SK-N-SH (cell line): ENCODE data around the gene LPIN1. TPM values are rescaled to one million over a fixed set of nuclear protein-coding genes. Genes with fewer than 3 reads are reported as not detected.

Experiments used
- CTCF ChIA-PET: fragments of 300-600, 350-600 bp; formaldehyde crosslinking; extraction: SDS; loops from one replicate; lab custom pipeline; 2021; lab: Yijun Ruan, JAX
- POLR2A ChIA-PET: fragments of 350-600 bp; sonication (Branson Sonifier 250); formaldehyde crosslinking; extraction: SDS; loops from one replicate; lab custom pipeline; 2020; ENCODE audit warnings: antibody characterized with exemption, inconsistent platforms; lab: Yijun Ruan, JAX
- DNase-seq: peaks from one replicate; pipeline ENCODE4 v3.0.0; 2012
- H2AFZ ChIP-seq: fragments of 200-600 bp; sonication (generic); 2 replicates; pipeline ENCODE4 v1.8.1; 2016; ENCODE audit warnings: antibody characterized with exemption, mild to moderate bottlenecking, low read depth
- H3F3A ChIP-seq: fragments of 200-600 bp; sonication (generic); replicated peaks from 2 replicates; pipeline ENCODE3; 2016; ENCODE audit warnings: antibody characterized with exemption, mild to moderate bottlenecking; ENCODE audit not compliant: insufficient read depth
- H3K27ac ChIP-seq, 2 experiments: fragments of 200-500 bp in 1 of 2; fragments of 200-600 bp in 1 of 2; sonication (Bioruptor generic) in 1 of 2; sonication (generic), shearing (Covaris generic) in 1 of 2; 2 replicates each; pipeline versions ENCODE4 v1.5.1 to v1.6.1; 2014 to 2016; ENCODE audit warnings: low read depth in 2 of 2, inconsistent platforms in 1 of 2, low read length in 1 of 2, mild to moderate bottlenecking in 1 of 2, mixed read lengths in 1 of 2
- H3K27me3 ChIP-seq: fragments of 200-600 bp; sonication (generic), shearing (Covaris generic); 2 replicates; pipeline ENCODE4 v1.6.1; 2016; ENCODE audit warnings: mixed run types; ENCODE audit not compliant: insufficient read depth
- H3K36me3 ChIP-seq, 2 experiments: fragments of 200-500 bp in 1 of 2; fragments of 200-600 bp in 1 of 2; sonication (Bioruptor generic) in 1 of 2; sonication (generic) in 1 of 2; replicated peaks in 1 of 2; 2 replicates each; pipeline versions ENCODE3 to v1.5.1; 2014 to 2016; ENCODE audit warnings: low read length in 1 of 2, mild to moderate bottlenecking in 1 of 2; ENCODE audit not compliant: insufficient read depth in 2 of 2, control insufficient read depth in 1 of 2
- H3K4me1 ChIP-seq, 2 experiments: fragments of 200-500 bp in 1 of 2; fragments of 200-600 bp in 1 of 2; sonication (Bioruptor generic) in 1 of 2; sonication (generic), shearing (Covaris generic) in 1 of 2; 2 replicates each; pipeline versions ENCODE4 v1.5.1 to v1.6.1; 2014 to 2016; ENCODE audit warnings: low read depth in 1 of 2, low read length in 1 of 2, mixed run types in 1 of 2; ENCODE audit not compliant: insufficient read depth in 2 of 2, control insufficient read depth in 1 of 2
- H3K4me2 ChIP-seq: fragments of 200-600 bp; sonication (generic), shearing (Covaris generic); 2 replicates; pipeline ENCODE4 v1.6.1; 2017; ENCODE audit warnings: mixed run types
- H3K4me3 ChIP-seq, 2 experiments: fragments of 200-500 bp in 1 of 2; fragments of 200-600 bp in 1 of 2; sonication (Bioruptor generic) in 1 of 2; sonication (generic), shearing (Covaris generic) in 1 of 2; 2 replicates each; pipeline versions ENCODE4 v1.5.1 to v1.8.1; 2014 to 2016; ENCODE audit warnings: low read depth in 2 of 2, inconsistent platforms in 1 of 2, low read length in 1 of 2, mild to moderate bottlenecking in 1 of 2, mixed read lengths in 1 of 2, moderate library complexity in 1 of 2
- H3K79me2 ChIP-seq: fragments of 200-600 bp; sonication (generic); 2 replicates; pipeline ENCODE4 v1.8.1; 2017; ENCODE audit warnings: mild to moderate bottlenecking; ENCODE audit not compliant: insufficient read depth
- H3K9ac ChIP-seq: fragments of 200-600 bp; sonication (generic); 2 replicates; pipeline ENCODE4 v1.6.1; 2017; ENCODE audit warnings: mixed run types
- H3K9me2 ChIP-seq: fragments of 200-600 bp; sonication (generic); 2 replicates; pipeline ENCODE4 v1.6.1; 2017; ENCODE audit warnings: mixed run types
- H3K9me3 ChIP-seq: fragments of 200-600 bp; sonication (generic); 2 replicates; pipeline ENCODE4 v1.6.1; 2017; ENCODE audit warnings: mixed run types, mild to moderate bottlenecking, moderate library complexity
- H4K20me1 ChIP-seq: fragments of 200-600 bp; sonication (generic); 2 replicates; pipeline ENCODE4 v1.6.1; 2017; ENCODE audit warnings: mild to moderate bottlenecking, mixed run types; ENCODE audit not compliant: insufficient read depth
- CHD2 ChIP-seq: fragments of 150-350 bp; IDR thresholded peaks from 2 replicates; pipeline ENCODE4 v1.6.1; 2018; ENCODE audit warnings: low read length; ENCODE audit not compliant: partially characterized antibody
- EZH2phosphoT487 ChIP-seq: fragments of 200-600 bp; sonication (generic); IDR thresholded peaks from 2 replicates; pipeline ENCODE4 v1.6.1; 2017; ENCODE audit warnings: low read depth, mixed run types, mild to moderate bottlenecking, antibody characterized with exemption, moderate library complexity, borderline replicate concordance
- FOSL2 ChIP-seq: IDR thresholded peaks from 2 replicates; pipeline ENCODE4 v1.4.0; 2012; ENCODE audit warnings: low read depth, mild to moderate bottlenecking, moderate library complexity, borderline replicate concordance
- FOXM1 ChIP-seq: IDR thresholded peaks from 2 replicates; pipeline ENCODE4 v1.4.0; 2012; ENCODE audit warnings: low read depth, mild to moderate bottlenecking
- GATA2 ChIP-seq: sonication (generic); formaldehyde crosslinking; IDR thresholded peaks from 2 replicates; pipeline ENCODE4 v1.5.0; 2020; ENCODE audit warnings: mild to moderate bottlenecking, missing genetic modification reagents
- JUND ChIP-seq: IDR thresholded peaks from 2 replicates; pipeline ENCODE4 v1.4.0; 2012
- MEF2A ChIP-seq: IDR thresholded peaks from 2 replicates; pipeline ENCODE4 v1.4.0; 2012; ENCODE audit warnings: low read depth, borderline replicate concordance
- MXI1 ChIP-seq: IDR thresholded peaks from 2 replicates; pipeline ENCODE4 v1.6.1; 2012; ENCODE audit warnings: mild to moderate bottlenecking, low read depth, low read length, improper control_type of control experiment
- POLR2AphosphoS5 ChIP-seq: IDR thresholded peaks from 2 replicates; pipeline ENCODE4 v1.6.1; 2012; ENCODE audit warnings: low read depth, low read length
- RFX5 ChIP-seq: IDR thresholded peaks from 2 replicates; pipeline ENCODE4 v1.6.1; 2012; ENCODE audit warnings: mild to moderate bottlenecking, improper control_type of control experiment, low read length
- TAF1 ChIP-seq: IDR thresholded peaks from 2 replicates; pipeline ENCODE4 v1.6.1; 2012; ENCODE audit warnings: low read depth, mild to moderate bottlenecking, low read length, moderate library complexity, borderline replicate concordance
- TCF12 ChIP-seq: IDR thresholded peaks from 2 replicates; pipeline ENCODE4 v1.4.0; 2012
- TEAD4 ChIP-seq: IDR thresholded peaks from 2 replicates; pipeline ENCODE4 v1.4.0; 2012; ENCODE audit warnings: mild to moderate bottlenecking, borderline replicate concordance; ENCODE audit not compliant: insufficient read depth
- YY1 ChIP-seq: IDR thresholded peaks from 2 replicates; pipeline ENCODE4 v1.4.0; 2012; ENCODE audit warnings: low read depth, mild to moderate bottlenecking
- WGBS: methylation state at CpG from one replicate; pipeline ENCODE4 v1.1.6; 2017; ENCODE audit warnings: low lambda C conversion rate; 5-methylcytosine and 5-hydroxymethylcytosine counted together
- polyA plus RNA-seq, 3 experiments: library from polyadenylated mRNA; depleted of rRNA; stranded (reverse); fragments of >200 nt; gene quantifications; 2 replicates each; pipeline ENCODE4 v1.2.3, GENCODE V29; 2012
- TF ChIP-seq, protein P1 (sequence below): fragments of 200-600 bp; sonication (generic); IDR thresholded peaks from 2 replicates; pipeline ENCODE4 v1.6.1; 2017; ENCODE audit warnings: antibody characterized with exemption, mild to moderate bottlenecking, moderate library complexity
- TF ChIP-seq, protein P2 (sequence below): IDR thresholded peaks from 2 replicates; pipeline ENCODE4 v1.4.0; 2012; ENCODE audit warnings: low read depth, borderline replicate concordance
- TF ChIP-seq, protein P3 (sequence below): IDR thresholded peaks from 2 replicates; pipeline ENCODE4; 2012
- TF ChIP-seq, protein P4 (sequence below): IDR thresholded peaks from 2 replicates; pipeline ENCODE4 v1.6.1; 2012; ENCODE audit warnings: mild to moderate bottlenecking, low read depth, low read length, moderate library complexity

Gene LPIN1
- polyA plus RNA-seq, 1 of the 3 experiments (the other 2 are of a cell fraction): 22.1 TPM

DNA sequence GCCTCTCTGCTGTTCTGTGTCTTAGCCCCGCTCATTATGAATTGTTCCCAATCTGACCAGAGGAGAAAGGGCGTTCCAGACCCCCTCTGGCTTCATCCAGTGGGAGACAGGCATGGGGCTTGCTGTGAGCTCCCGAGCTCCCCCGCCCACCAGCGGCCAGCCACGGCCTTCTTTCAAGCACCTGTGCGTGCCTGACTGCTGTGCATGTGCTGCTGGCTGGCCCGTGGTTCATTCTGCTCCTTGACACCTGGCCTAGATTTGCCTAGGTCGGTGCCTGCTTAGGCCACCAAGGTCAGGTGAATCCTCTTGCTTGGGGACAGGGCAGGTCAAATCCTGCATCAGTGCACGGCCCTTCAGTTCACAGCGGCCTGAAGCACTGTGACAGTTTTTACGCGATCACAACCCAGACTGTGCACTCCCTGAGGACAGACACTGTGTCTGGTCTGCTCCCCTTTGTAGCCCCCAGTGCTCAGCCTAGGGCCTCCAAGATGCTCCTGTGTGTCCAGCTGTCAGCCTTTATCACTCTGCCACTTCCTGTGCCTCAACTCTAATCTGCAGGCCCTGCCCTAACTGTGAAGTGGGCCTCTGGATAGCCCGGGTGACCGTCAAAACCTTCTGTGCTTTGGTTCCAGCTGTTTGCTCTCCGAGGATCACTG is 3.6 kb upstream of the LPIN1 start:
- no peaks in the 10 kb centered on the region for H3F3A ChIP-seq
- no peaks in the 10 kb centered on the region for H3K9me2 ChIP-seq
- 92% methylated on average over 16 of the region's 16 CpGs for whole genome bisulfite sequencing
- no peak overlapping the region for H3K4me3 ChIP-seq
- ChIA-PET POLR2A (interaction anchor here (1.0 to 1.3 kb wide), 2 partner anchors 10 to 50 kb away, joined by 3 read pairs; no protein-coding TSS in a partner anchor), CTCF (interaction anchor here (1.1 to 32.6 kb wide), 9 partner anchors 9 to 53 kb away, joined by 3 to 873 read pairs (median 31); no protein-coding TSS in a partner anchor)
- no peaks in the 10 kb centered on the region for H3K9me3 ChIP-seq
- peaks cover 3% of the 10 kb centered on the region for H4K20me1 ChIP-seq
- DNase-seq: no peak
- no peak overlapping the region for H3K4me2 ChIP-seq
- no peak overlapping the region for H2AFZ ChIP-seq
- H3K9ac ChIP-seq: no peak overlapping the region
- H3K27ac ChIP-seq: no peak overlapping the region
- peaks cover 10% of the 10 kb centered on the region for H3K79me2 ChIP-seq
- peaks cover 24 to 39% of the 10 kb centered on the region in 2 experiments for H3K4me1 ChIP-seq
- TF ChIP-seq TAF1: no peak
- no peak for TF ChIP-seq EZH2phosphoT487
- no peak for TF ChIP-seq TCF12
- TF ChIP-seq, protein P1, sequence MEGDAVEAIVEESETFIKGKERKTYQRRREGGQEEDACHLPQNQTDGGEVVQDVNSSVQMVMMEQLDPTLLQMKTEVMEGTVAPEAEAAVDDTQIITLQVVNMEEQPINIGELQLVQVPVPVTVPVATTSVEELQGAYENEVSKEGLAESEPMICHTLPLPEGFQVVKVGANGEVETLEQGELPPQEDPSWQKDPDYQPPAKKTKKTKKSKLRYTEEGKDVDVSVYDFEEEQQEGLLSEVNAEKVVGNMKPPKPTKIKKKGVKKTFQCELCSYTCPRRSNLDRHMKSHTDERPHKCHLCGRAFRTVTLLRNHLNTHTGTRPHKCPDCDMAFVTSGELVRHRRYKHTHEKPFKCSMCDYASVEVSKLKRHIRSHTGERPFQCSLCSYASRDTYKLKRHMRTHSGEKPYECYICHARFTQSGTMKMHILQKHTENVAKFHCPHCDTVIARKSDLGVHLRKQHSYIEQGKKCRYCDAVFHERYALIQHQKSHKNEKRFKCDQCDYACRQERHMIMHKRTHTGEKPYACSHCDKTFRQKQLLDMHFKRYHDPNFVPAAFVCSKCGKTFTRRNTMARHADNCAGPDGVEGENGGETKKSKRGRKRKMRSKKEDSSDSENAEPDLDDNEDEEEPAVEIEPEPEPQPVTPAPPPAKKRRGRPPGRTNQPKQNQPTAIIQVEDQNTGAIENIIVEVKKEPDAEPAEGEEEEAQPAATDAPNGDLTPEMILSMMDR: no peak
- TF ChIP-seq, protein P2, sequence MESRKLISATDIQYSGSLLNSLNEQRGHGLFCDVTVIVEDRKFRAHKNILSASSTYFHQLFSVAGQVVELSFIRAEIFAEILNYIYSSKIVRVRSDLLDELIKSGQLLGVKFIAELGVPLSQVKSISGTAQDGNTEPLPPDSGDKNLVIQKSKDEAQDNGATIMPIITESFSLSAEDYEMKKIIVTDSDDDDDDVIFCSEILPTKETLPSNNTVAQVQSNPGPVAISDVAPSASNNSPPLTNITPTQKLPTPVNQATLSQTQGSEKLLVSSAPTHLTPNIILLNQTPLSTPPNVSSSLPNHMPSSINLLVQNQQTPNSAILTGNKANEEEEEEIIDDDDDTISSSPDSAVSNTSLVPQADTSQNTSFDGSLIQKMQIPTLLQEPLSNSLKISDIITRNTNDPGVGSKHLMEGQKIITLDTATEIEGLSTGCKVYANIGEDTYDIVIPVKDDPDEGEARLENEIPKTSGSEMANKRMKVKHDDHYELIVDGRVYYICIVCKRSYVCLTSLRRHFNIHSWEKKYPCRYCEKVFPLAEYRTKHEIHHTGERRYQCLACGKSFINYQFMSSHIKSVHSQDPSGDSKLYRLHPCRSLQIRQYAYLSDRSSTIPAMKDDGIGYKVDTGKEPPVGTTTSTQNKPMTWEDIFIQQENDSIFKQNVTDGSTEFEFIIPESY: no peak
- TF ChIP-seq, protein P3, sequence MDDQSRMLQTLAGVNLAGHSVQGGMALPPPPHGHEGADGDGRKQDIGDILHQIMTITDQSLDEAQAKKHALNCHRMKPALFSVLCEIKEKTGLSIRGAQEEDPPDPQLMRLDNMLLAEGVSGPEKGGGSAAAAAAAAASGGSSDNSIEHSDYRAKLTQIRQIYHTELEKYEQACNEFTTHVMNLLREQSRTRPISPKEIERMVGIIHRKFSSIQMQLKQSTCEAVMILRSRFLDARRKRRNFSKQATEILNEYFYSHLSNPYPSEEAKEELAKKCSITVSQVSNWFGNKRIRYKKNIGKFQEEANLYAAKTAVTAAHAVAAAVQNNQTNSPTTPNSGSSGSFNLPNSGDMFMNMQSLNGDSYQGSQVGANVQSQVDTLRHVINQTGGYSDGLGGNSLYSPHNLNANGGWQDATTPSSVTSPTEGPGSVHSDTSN: no peak
- TF ChIP-seq JUND: no peak
- TF ChIP-seq GATA2 (CRISPR knock-in tag): no peak
- no peak for TF ChIP-seq RFX5
- TF ChIP-seq MEF2A: no peak
- TF ChIP-seq YY1: no peak
- TF ChIP-seq POLR2AphosphoS5: no peak
- TF ChIP-seq FOXM1: no peak
- TF ChIP-seq MXI1: no peak
- no peak for TF ChIP-seq CHD2
- no peak for TF ChIP-seq FOSL2
- no peak for TF ChIP-seq TEAD4
- TF ChIP-seq, protein P4, sequence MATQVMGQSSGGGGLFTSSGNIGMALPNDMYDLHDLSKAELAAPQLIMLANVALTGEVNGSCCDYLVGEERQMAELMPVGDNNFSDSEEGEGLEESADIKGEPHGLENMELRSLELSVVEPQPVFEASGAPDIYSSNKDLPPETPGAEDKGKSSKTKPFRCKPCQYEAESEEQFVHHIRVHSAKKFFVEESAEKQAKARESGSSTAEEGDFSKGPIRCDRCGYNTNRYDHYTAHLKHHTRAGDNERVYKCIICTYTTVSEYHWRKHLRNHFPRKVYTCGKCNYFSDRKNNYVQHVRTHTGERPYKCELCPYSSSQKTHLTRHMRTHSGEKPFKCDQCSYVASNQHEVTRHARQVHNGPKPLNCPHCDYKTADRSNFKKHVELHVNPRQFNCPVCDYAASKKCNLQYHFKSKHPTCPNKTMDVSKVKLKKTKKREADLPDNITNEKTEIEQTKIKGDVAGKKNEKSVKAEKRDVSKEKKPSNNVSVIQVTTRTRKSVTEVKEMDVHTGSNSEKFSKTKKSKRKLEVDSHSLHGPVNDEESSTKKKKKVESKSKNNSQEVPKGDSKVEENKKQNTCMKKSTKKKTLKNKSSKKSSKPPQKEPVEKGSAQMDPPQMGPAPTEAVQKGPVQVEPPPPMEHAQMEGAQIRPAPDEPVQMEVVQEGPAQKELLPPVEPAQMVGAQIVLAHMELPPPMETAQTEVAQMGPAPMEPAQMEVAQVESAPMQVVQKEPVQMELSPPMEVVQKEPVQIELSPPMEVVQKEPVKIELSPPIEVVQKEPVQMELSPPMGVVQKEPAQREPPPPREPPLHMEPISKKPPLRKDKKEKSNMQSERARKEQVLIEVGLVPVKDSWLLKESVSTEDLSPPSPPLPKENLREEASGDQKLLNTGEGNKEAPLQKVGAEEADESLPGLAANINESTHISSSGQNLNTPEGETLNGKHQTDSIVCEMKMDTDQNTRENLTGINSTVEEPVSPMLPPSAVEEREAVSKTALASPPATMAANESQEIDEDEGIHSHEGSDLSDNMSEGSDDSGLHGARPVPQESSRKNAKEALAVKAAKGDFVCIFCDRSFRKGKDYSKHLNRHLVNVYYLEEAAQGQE: no peak
- H3K27me3 ChIP-seq: no peaks in the 10 kb centered on the region
- H3K36me3 ChIP-seq: no peaks in the 10 kb centered on the region
